Activated CD8-positive, alpha-beta memory T cell treated with anti-CD3 and anti-CD28 coated beads, Interleukin-2, amount 50 U/mL, for 24 hours (primary cell): ENCODE data around the gene AP1AR.
"Not testable (repeated sequence)": the region's sequence is repeated elsewhere in the genome, so short reads cannot be mapped to it uniquely, and the experiment has no call there.

Experiments used
- DNase-seq: peaks from one replicate; pipeline ENCODE4 v3.0.0-alpha.2; 2020; ENCODE audit errors: extremely low read depth

Gene AP1AR

DNA sequence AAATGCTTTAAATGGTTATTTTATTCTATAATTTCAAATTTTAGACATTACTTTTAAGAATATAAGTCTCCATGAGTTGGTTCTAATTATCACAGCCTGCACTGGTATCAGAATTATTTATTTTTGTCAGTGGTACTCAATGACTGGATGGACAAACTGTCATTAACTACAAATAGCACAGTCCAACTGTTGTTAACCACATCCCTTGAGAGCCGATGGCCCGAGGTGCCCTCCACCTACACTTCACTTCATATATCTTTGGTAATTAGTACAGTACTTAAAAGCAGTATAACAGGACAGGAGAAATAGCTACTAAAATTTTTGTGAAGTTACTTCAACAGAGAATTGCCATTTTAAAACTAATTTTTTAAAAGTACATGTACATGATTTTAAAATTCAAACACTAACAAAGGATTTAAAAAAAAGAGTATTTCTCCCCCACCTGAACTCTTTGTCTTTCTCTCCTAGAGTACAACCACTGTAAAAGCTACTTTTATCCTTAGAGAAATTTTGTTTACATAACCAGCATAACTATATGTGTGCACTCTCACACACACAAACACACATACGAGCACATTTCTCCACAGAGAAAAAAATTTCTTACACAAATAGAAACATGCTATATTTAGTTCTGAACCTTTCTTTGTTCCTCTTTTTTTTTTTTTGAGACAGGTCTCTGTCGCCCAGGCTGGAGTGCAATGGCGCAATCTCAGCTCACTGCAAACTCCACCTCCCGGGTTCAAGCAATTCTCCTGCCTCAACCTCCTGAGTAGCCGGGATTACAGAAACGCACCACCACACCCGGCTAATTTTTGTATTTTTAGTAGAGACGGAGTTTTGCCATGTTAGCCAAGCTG lies 47.7 kb downstream of the AP1AR start:
- no peak for DNase-seq

- DNase-seq = no peak
These were observed 48.3 kb downstream of the AP1AR start for GRCh38 chr4:112279882-112280315.

- DNase-seq = no peak
These were observed 48.9 kb downstream of the AP1AR start for GRCh38 chr4:112280386-112281056.

DNA sequence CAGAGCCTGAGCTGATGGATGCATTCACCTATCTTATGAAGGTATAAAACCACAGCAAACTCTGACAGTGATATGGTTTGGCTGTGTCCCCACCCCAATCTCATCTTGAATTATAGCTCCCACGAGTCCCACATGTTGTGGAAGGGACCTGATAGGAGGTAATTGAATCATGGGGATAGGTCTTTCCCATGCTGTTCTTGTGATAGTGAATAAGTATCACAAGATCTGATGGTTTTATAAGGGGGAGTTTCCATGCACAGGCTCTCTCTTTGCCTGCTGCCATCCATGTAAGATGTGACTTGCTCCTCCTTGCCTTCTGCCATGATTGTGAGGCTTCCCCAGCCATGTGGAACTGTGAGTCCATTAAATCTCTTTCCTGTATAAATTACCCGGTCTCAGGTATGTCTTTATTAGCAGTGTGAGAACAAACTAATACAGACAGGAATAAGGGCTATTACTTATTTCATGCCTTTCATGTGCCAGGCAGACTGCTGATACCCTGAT lies 50.4 kb downstream of the AP1AR start:
- DNase-seq = not testable (repeated sequence)

DNA sequence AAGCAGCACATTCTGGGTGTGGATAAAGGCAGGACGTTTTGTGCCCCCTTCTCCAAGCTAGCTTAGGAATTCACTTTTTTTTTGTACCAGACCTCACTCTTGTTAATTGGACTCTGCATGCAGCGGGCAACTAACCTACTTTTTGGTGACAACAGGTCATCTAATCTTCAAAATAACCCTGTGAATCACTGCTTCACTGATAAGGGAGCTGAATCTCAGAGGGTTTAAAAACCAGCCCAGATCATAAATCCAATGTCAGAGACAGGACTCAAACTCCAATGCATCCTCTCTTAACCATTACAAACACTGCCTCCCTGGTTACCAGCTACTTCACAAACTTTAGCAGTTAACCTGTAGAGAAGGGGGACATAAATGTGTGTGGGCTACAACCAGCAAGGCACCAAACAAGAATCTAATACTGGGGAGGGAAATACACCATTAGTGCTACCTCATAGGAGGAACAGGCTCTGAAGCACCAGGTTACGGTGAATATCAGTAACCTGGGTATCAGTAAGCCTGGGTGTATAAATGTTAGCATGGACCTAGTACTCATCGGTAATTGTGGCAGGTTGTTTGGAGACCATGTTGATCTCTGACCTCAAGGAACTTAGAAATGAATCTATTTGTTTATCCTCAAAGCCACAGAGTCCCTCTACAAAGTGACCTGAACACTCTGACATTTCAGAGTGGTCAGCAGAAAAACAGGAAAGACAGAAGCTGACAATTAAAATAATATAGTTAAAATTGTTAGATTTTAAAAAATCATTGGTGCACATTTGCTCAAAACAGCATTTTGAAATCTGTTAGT lies 51.5 kb downstream of the AP1AR start:
- DNase-seq = no peak

DNA sequence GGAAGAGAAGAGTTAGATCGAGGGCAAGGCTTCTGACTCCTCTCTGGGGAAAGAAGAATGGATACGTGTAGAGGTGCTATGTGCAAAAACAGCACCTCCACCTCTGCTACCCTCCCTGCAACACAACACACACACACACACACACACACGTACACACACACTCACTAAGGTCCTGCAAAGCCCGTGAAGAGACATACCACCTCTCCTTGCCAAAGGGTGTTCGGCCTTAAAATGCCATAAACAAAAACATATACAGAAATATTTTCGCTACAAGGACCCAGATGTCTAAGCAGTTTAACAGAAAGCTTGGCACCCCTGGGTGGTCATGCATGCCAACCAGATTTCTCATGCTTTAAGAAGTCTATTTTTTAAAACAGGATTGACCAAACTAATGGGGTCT lies 52.6 kb downstream of the AP1AR start:
- no peak for DNase-seq

- DNase-seq = no peak
These were observed 53.2 kb downstream of the AP1AR start for GRCh38 chr4:112284662-112285411.

GRCh38 chr4:112287258-112287989 lies 55.8 kb downstream of the AP1AR start:
- DNase-seq = no peak

GRCh38 chr4:112288455-112288854 lies 56.9 kb downstream of the AP1AR start:
- DNase-seq = no peak

- no peak for DNase-seq
These were observed 58.0 kb downstream of the AP1AR start for GRCh38 chr4:112289407-112290253.

DNA sequence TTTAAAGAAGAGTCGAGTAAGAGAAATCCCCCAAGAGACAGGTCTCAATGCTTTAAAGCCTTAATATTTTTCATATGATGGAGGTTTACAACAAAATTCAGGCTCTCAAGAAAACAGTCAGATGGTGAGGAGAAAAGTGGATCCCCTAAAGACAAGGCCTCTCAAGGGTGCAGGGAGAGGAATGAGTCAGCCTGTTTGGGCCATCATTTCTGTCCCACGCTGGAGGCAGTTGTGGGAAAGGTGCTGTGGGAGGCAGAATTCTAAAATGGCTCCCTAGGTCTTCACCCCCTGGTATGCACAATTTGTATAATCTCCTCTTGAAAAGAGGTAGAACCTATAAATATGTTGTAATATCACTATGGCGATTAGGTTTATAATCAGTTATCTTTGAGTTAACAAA lies 58.8 kb downstream of the AP1AR start:
- no peak for DNase-seq

DNA sequence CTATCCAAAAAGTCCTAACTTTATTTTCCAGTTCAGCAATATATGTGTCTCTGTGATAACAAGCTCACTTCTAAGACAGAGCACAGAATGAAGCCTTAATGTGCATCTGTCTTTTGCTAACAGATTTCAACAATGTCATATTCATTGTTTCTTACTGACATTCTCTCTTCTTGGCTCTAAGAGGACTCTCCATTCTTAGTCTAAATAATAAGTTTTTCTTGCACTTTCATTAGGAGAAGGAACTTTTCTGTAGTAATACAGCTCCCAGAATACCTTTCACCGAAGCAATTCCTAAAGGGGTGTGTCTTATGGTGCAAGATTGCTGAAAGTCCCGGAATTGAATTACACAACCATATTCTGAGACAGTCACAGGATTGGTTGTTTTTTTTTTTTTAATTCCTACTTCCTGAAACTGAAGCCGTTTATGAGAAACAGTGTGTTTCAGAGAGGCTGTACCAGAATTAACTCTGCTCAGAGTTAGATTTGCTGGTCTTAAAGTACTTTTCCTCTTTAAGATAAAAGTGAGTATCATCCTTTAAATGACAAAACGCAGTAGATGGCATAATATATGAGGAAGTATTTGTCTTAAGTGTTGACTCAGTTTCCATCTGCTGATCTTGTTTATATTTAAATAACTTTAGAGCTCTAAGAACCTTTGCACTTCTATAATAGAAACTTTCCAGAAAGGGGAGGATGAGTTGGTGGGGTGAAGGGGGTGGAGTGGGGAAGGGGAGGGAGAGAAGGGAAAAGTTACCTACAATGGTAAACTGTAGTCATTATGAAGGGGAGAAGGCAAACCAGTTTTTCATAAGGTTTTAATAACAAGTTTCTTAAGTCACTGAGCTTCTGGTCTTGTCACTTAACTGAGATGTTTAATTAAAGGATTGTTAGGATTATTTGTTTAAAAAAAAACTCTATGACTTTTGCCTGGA lies 65.6 kb downstream of the AP1AR start, which contains the start of gene ALPK1:
Gene ALPK1, plus strand, starts transcription at position 421 of the 932 bp plus-strand sequence.
- no peak for DNase-seq

GRCh38 chr4:112299721-112300120 lies 68.1 kb downstream of the AP1AR start:
- DNase-seq = no peak

- no peak for DNase-seq
These were observed 71.0 kb downstream of the AP1AR start for GRCh38 chr4:112302320-112303274.

GRCh38 chr4:112305477-112305876 lies 73.9 kb downstream of the AP1AR start:
- DNase-seq = not testable (repeated sequence)

GRCh38 chr4:112309263-112309791 lies 77.7 kb downstream of the AP1AR start:
- DNase-seq = not testable (repeated sequence)

- no peak for DNase-seq
These were observed 79.9 kb downstream of the AP1AR start for GRCh38 chr4:112311516-112311915.
